Measurements from ENCODE around the gene DNAH3.
"Not testable (repeated sequence)": the region's sequence is repeated elsewhere in the genome, so short reads cannot be mapped to it uniquely, and the experiment has no call there.

DNA sequence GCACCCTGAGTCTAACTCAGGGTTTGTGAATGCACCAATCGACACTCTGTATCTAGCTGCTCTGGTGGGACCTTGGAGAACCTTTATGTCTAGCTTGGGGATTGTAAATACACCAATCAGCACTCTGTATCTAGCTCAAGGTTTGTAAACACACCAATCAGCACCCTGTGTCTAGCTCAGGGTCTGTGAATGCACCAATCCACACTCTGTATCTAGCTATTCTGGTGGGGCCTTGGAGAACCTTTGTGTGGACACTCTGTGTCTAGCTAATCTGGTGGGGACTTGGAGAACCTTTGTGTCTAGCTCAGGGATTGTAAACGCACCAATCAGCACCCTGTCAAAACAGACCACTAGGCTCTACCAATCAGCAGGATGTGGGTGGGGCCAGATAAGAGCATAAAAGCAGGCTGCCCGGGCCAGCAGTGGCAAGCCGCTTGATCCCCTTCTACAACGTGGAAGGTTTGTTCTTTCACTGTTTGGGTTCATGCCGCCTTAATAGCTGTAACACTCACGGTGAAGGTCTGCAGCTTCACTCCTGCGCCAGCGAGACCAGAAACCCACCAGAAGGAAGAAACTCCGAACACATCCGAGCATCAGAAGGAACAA, 2.6 kb upstream of the DNAH3 start:
- not testable (repeated sequence) for TF ChIP-seq CTCF (IDR thresholded peaks at IDR 0.05 in 8 of 11, conservative IDR thresholded peaks at IDR 0.05 in 3 of 11); POLR2A (IDR thresholded peaks at IDR 0.05); POLR2AphosphoS5 (IDR thresholded peaks at IDR 0.05)
